HFF-Myc (cell line): ENCODE data around the gene USP34.
"Not testable (repeated sequence)": the region's sequence is repeated elsewhere in the genome, so short reads cannot be mapped to it uniquely, and the experiment has no call there.

Experiments used
- DNase-seq: peaks from one replicate; pipeline ENCODE4 v3.0.0-alpha.2; 2011; ENCODE audit warnings: low read depth; ENCODE audit errors: extremely low read depth
- H3K4me3 ChIP-seq: replicated peaks from 2 replicates; pipeline ENCODE4 v1.5.1; 2011; ENCODE audit warnings: low read depth, mild to moderate bottlenecking, control low read depth, low read length
- TF ChIP-seq, protein P1 (sequence below): IDR thresholded peaks from 2 replicates; pipeline ENCODE4 v1.5.1; 2012; ENCODE audit warnings: mild to moderate bottlenecking, low read depth, low read length, control low read depth; ENCODE audit errors: missing control alignments

USP34 gene

GRCh38 chr2:61470122-61470951, 550 bp downstream of the USP34 start:
- peak; percentile 6 for DNase-seq
- TF ChIP-seq, protein P1, sequence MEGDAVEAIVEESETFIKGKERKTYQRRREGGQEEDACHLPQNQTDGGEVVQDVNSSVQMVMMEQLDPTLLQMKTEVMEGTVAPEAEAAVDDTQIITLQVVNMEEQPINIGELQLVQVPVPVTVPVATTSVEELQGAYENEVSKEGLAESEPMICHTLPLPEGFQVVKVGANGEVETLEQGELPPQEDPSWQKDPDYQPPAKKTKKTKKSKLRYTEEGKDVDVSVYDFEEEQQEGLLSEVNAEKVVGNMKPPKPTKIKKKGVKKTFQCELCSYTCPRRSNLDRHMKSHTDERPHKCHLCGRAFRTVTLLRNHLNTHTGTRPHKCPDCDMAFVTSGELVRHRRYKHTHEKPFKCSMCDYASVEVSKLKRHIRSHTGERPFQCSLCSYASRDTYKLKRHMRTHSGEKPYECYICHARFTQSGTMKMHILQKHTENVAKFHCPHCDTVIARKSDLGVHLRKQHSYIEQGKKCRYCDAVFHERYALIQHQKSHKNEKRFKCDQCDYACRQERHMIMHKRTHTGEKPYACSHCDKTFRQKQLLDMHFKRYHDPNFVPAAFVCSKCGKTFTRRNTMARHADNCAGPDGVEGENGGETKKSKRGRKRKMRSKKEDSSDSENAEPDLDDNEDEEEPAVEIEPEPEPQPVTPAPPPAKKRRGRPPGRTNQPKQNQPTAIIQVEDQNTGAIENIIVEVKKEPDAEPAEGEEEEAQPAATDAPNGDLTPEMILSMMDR: no peak
- H3K4me3 ChIP-seq: peak overlapping the region; percentile 89

- H3K4me3 ChIP-seq: peak overlapping the region; percentile 89
- no peak for DNase-seq
- TF ChIP-seq, protein P1: no peak
Measured at GRCh38 chr2:61469424-61470121, 1.3 kb downstream of the USP34 start.

DNA sequence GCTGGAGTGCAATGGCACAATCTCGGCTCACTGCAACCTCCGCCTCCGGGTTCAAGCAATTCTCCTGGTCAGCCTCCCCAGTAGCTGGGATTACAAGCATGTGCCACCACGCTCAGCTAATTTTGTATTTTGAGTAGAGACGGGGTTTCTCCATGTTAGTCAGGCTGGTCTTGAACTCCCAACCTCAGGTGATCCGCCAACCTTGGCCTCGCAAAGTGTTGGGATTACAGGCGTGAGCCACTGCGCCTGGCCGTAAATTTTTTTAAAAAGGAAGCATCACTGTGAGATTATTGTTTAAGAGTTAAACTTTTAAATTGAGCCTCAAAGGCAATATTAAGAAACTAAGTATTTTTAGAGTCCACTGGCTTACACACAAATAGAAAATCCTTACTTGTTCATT, 2.7 kb downstream of the USP34 start:
- not testable (repeated sequence) for H3K4me3 ChIP-seq, DNase-seq

DNA sequence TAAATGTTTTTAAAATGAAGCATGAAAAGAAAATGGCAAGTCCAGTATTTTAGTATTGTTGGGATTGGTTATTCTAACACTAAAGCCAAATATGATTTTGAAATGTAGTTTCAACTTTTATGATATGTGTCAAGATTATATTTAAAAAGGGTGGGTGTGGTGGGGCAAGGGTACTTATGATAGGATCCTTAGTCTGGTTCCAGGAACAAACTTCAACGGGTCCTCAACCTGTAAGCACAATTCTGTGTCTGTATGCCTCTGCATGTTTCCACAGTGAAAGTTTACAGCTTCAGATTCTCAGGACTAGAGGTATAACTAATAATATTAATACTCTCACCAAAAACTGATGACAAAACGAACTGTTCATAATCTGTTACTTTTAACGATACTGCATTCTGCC, 5.8 kb downstream of the USP34 start:
- no peak for DNase-seq
- no peak overlapping the region for H3K4me3 ChIP-seq
- TF ChIP-seq, protein P1: no peak

DNA sequence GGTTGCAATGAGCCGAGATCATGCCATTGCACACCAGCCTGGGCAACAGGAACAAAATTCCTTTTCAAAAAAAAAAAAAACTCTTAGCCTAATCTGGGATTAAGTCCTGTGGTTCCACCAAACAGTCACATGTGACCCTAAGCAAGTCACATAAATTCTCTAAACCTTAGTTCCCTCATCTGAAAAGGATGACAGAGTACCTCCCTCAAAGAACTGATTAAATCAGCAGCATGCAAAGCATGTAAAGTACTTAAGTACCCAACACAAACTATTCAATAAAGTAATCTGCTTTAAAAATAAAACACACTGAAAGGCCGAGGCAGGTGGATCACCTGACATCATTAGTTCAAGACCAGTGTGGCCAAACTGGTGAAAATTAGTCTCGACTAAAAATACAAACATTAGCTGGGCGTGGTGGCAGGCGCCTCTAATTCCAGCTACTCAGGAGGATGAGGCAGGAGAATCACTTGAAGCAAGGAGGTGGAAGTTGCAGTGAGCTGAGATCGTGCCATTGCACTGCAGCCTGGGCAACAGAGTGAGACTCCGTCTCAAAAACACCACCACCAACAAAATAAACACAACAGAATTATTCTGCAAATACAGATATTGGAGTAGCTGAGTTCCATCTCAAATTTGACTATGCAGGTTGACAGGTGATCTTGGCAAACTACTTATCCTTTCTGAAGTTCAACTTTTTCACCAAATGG, 7.0 kb downstream of the USP34 start:
- no peak overlapping the region for H3K4me3 ChIP-seq
- TF ChIP-seq, protein P1: no peak
- DNase-seq: no peak

DNA sequence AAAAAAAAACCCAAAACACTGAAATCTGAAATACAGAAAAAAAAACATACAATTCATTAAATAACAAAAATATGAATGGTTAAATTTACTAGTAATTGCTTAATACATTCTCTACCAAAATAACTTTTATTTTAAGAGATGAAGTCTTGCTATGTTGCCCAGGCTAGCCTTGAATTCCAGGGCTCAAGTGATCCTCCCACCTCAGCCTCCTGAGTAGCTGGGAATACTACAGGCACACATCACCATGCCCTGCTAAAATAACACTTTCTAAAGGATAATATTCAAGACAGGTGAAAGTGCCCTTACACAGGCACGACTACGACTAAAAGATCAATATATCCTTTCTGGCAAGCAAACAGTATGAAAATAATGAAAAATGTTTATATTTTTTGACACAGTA, 9.5 kb downstream of the USP34 start:
- TF ChIP-seq, protein P1: no peak
- no peak overlapping the region for H3K4me3 ChIP-seq
- no peak for DNase-seq

- no peak overlapping the region for H3K4me3 ChIP-seq
- DNase-seq: peak; percentile 20
- TF ChIP-seq, protein P1: no peak
Measured at GRCh38 chr2:61460163-61460562, 10.7 kb downstream of the USP34 start.
